HTERT RPE-1 (cell line): ENCODE results near the gene PPP1R2B.

Experiments
- in situ Hi-C: fragments of 300-500 bp; cut with MboI; formaldehyde crosslinking; loops from 4 replicates; pipeline ENCODE4 v1.14.3; 2020; ENCODE audit warnings: low sequenced_read_pairs

The PPP1R2B gene

DNA sequence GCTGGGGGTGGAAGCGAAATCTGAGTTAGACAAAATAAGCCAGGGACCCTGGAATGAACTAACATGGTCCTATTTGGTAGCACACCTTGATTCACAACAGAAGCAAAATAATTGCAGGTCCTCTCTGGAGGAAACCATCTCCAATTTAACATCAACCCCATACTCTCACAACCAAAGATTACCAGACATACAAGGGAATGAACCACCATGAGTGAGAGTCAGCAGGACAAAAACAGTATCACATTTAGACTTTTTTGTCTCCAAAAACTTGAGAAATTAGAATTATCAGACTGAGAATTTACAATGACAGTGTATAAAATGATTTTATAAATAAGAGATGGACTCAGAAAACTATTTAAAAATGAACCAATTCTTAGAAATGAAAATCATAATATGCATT lies 21.1 kb downstream of the PPP1R2B start:
- in situ Hi-C loops = no loop called here

- in situ Hi-C loops = no loop called here
Measured at GRCh38 chr5:156879665-156880285, 29.7 kb downstream of the PPP1R2B start.

GRCh38 chr5:156883316-156883875 lies 33.3 kb downstream of the PPP1R2B start:
- in situ Hi-C loops = no loop called here

DNA sequence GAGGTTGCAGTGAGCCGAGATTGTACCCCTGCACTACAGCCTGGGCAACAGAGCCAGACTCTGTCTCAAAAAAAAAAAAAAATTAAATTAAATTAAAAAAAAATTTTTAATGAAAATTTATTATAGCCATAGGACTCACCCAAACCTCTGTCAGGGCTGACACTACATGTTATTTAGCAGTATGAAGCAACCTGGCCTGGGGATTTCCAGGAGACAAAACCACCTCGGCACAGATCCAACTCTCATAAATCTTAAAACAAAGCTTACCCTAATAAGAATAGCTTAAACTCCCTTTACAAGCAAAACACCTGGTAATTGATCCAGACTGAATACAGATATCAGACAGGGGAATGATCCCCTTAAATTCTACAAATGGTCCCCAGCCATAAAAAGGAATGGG lies 38.4 kb downstream of the PPP1R2B start:
- in situ Hi-C loops = no loop called here

- in situ Hi-C loops = no loop called here
Measured at GRCh38 chr5:156892223-156892622, 42.1 kb downstream of the PPP1R2B start.

DNA sequence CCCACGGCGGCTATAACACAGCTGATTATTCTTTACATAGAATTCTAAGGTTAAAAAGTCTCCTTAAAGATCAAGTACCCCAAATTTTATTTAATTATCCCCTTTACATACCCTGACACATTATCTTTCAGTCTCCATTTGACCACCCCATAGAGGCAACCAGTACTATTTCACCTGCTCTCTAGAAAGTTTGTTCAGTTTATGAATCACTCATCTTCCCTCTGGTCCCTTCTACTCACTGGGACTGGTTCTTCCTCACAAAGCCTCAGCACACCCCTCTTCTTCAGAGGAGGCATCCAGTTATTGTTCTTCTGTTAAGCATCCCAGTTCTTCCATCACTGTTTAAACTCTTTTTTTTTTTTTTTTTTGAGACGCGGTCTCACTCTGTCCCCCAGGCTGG lies 42.8 kb downstream of the PPP1R2B start:
- in situ Hi-C loops = no loop called here

- in situ Hi-C loops = no loop called here
Measured at GRCh38 chr5:156893517-156893916, 43.4 kb downstream of the PPP1R2B start.

- in situ Hi-C loops = no loop called here
Measured at GRCh38 chr5:156896546-156896945, 46.5 kb downstream of the PPP1R2B start.
